ENCODE results near the gene TCAP. TPM values are rescaled to one million over a fixed set of nuclear protein-coding genes. Genes with fewer than 3 reads are reported as not detected.
"Not testable (repeated sequence)": the region's sequence is repeated elsewhere in the genome, so short reads cannot be mapped to it uniquely, and the experiment has no call there.

Gene TCAP
- total and polyA plus RNA-seq, 3 donors from 2014 or later: 3.0 to 49.8 (median 6.0) TPM

DNA sequence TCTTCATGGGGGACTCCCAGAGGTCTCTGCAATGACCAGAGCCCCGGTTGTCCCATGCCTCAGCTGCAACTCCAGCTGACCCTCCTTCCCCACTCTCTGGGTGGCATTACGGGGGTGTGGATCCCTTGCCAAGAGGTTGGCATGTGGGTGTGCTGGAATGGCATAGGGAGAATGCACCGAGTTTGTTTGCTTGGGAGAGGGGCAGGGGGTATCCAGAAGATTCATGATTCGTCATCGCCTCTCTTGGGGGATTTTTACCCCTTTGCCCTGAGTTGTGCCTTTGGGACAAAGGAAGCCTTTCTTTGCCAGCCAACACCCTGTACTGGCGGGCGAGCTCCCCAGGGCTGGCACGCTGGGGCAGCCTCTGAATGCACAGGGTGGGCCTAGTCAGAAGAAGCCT lies 41.2 kb downstream of the TCAP start:
- no peaks in the 10 kb centered on the region for H3K36me3 ChIP-seq (ENCODE audit: low read depth, missing control alignments)

GRCh38 chr17:39706921-39707337 lies 41.8 kb downstream of the TCAP start:
- WGBS, 2 donors: 86% methylated on average over 6 to 7 of the region's 7 CpGs
- Histone ChIP-seq H3K27ac (no peak overlapping the region), H3K4me1 (no peaks in the 10 kb centered on the region), H3K27me3 (no peaks in the 10 kb centered on the region), H3K4me3 (no peak overlapping the region), H3K9me3 (no peaks in the 10 kb centered on the region), H3K36me3 (ENCODE audit: low read depth, missing control alignments) (no peaks in the 10 kb centered on the region)
- TF ChIP-seq CTCF (IDR thresholded peaks at IDR 0.05) (no peak), POLR2A (IDR thresholded peaks at IDR 0.05) (no peak)
- intact Hi-C loops (cut with DNase I; ENCODE audit: low total_unique reads): no loop called here
- no peak for DNase-seq

More for the DNA sequence above, 41.2 kb downstream of the TCAP start:
- Histone ChIP-seq H3K27ac (no peak overlapping the region), H3K4me1 (no peaks in the 10 kb centered on the region), H3K9me3 (no peaks in the 10 kb centered on the region), H3K27me3 (no peaks in the 10 kb centered on the region), H3K4me3 (no peak overlapping the region)
- 86 to 89% methylated on average over 8 of the region's 8 CpGs for WGBS, 2 donors
- TF ChIP-seq CTCF (IDR thresholded peaks at IDR 0.05): no peak
- no peak for TF ChIP-seq POLR2A (IDR thresholded peaks at IDR 0.05)
- no peak for DNase-seq
- intact Hi-C loops (cut with DNase I; ENCODE audit: low total_unique reads): no loop called here

DNA sequence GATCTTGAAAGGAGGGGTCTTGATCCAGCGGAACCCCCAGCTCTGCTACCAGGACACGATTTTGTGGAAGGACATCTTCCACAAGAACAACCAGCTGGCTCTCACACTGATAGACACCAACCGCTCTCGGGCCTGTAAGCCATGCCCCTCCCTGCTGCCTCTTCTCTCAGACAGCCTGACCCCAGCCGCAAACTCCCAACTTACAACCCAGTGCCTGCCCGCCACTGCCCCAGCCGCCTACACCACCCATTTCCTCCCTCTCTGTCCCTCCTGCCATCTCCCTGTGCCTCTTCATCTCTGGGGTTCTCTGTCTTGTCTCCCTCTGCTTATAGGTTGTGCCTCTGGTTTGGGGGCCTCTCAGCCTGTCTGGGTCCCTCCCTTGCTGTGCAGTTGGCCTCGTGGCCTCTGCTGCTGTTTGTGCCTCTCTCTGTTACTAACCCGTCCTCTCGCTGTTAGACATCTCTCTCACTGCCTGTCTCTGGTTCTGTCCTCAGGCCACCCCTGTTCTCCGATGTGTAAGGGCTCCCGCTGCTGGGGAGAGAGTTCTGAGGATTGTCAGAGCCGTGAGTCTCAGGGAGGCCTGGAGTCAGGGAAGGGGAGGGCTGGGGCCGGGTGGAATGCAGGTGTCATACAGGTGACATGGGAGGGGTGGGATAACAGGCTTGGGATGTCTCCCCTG lies 44.3 kb downstream of the TCAP start:
- Histone ChIP-seq H3K9me3 (no peaks in the 10 kb centered on the region), H3K4me1 (no peaks in the 10 kb centered on the region), H3K4me3 (no peak overlapping the region), H3K36me3 (ENCODE audit: low read depth, missing control alignments) (no peaks in the 10 kb centered on the region), H3K27me3 (no peaks in the 10 kb centered on the region), H3K27ac (no peak overlapping the region)
- TF ChIP-seq CTCF (IDR thresholded peaks at IDR 0.05) (no peak), POLR2A (IDR thresholded peaks at IDR 0.05) (no peak)
- intact Hi-C loops (cut with DNase I; ENCODE audit: low total_unique reads): no loop called here
- 92 to 93% methylated on average over 12 to 14 of the region's 14 CpGs for WGBS, 2 donors
- no peak for DNase-seq

GRCh38 chr17:39709998-39710964 lies 45.1 kb downstream of the TCAP start:
- Histone ChIP-seq H3K27ac (no peak overlapping the region), H3K36me3 (ENCODE audit: low read depth, missing control alignments) (no peaks in the 10 kb centered on the region), H3K27me3 (no peaks in the 10 kb centered on the region), H3K4me1 (no peaks in the 10 kb centered on the region), H3K9me3 (no peaks in the 10 kb centered on the region), H3K4me3 (no peak overlapping the region)
- DNase-seq: no peak
- no peak for TF ChIP-seq POLR2A (IDR thresholded peaks at IDR 0.05)
- TF ChIP-seq CTCF (IDR thresholded peaks at IDR 0.05): no peak
- 90 to 92% methylated on average over 13 to 20 of the region's 20 CpGs for WGBS, 2 donors
- intact Hi-C loops (cut with DNase I; ENCODE audit: low total_unique reads): no loop called here

DNA sequence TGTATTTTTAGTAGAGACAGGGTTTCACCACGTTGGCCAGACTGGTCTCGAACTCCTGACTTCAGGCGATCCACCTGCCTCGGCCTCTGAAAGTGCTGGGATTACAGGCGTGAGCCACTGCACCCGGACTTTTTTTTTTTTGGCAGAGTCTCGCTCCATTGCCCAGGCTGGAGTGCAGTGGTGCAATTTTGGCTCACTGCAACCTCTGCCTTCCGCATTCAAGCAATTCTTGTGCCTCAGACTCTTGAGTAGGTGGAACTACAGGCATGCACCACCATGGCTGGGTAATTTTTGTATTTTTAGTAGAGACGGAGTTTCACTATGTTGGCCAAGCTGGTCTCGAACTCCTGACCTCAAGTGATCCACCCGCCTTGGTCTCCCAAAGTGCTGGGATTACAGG lies 45.9 kb downstream of the TCAP start:
- H3K9me3 ChIP-seq; H3K4me1 ChIP-seq; H3K36me3 ChIP-seq (ENCODE audit: low read depth, missing control alignments); intact Hi-C loops (cut with DNase I; ENCODE audit: low total_unique reads); DNase-seq; H3K27me3 ChIP-seq; H3K27ac ChIP-seq; H3K4me3 ChIP-seq: not testable (repeated sequence)
- 83 to 91% methylated on average over 11 of the region's 11 CpGs for WGBS, 2 donors
